ENCODE results near the gene PFDN4.

DNA sequence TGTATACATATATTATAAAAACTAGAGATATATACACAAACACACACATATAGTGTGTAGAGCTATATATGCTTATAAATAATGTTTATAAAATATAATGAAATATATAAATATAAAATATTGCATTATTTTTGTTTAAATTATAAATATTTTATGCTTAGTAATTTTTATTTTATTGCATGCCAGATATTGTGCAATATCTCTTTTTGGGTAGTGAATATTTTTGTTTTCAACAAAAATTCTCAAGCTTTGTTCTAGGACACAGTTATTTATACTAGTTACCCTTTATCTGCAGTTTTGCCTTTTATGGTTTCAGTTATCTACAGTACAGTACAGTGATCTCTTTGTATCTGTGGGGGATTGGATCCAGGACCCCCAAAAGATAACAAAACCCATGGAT, 52.2 kb downstream of the PFDN4 start:
- TF ChIP-seq, protein P1, sequence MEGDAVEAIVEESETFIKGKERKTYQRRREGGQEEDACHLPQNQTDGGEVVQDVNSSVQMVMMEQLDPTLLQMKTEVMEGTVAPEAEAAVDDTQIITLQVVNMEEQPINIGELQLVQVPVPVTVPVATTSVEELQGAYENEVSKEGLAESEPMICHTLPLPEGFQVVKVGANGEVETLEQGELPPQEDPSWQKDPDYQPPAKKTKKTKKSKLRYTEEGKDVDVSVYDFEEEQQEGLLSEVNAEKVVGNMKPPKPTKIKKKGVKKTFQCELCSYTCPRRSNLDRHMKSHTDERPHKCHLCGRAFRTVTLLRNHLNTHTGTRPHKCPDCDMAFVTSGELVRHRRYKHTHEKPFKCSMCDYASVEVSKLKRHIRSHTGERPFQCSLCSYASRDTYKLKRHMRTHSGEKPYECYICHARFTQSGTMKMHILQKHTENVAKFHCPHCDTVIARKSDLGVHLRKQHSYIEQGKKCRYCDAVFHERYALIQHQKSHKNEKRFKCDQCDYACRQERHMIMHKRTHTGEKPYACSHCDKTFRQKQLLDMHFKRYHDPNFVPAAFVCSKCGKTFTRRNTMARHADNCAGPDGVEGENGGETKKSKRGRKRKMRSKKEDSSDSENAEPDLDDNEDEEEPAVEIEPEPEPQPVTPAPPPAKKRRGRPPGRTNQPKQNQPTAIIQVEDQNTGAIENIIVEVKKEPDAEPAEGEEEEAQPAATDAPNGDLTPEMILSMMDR (IDR thresholded peaks at IDR 0.05): no peak
- no peak for TF ChIP-seq POLR2A (IDR thresholded peaks at IDR 0.05)

Data from thyroid gland (tissue), 4 donors.